ENCODE measurements around the gene KRTAP1-5.
"Not testable (repeated sequence)": the region's sequence is repeated elsewhere in the genome, so short reads cannot be mapped to it uniquely, and the experiment has no call there.

KRTAP1-5 gene, protein sequence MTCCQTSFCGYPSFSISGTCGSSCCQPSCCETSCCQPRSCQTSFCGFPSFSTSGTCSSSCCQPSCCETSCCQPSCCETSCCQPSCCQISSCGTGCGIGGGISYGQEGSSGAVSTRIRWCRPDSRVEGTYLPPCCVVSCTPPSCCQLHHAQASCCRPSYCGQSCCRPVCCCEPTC
- 0 reads per million in 2 donors for total RNA-seq

DNA sequence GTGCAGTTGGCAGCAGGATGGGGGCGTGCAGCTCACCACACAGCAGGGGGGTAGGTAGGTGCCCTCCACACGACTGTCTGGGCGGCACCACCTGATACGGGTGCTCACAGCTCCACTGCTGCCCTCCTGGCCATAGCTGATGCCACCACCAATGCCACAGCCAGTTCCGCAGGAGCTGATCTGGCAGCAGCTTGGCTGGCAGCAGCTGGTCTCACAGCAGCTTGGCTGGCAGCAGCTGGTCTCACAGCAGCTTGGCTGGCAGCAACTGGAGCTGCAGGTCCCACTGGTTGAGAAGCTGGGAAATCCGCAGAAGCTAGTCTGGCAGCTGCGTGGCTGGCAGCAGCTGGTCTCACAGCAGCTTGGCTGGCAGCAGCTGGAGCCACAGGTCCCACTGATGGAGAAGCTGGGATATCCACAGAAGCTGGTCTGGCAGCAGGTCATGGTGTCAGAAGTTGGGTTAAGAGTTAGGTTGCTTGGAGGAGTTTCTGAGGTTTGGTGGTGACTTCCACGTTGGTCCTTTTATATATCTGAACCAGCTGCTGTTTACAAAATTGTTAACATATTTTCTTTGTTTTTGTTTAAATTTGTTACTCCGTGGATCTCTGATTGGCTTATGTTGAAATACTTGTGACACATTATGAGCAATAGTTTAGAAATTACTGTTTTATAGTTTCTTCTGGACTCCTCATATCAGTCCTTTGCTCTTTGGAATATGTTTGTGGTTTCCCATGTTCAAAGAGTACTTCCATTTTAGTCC is at the start of gene KRTAP1-5:
TSS of gene KRTAP1-5 (minus strand) at position 494 of the 757 bp plus-strand sequence. CDS start at position 441, 53 bp downstream.
- DNase-seq = no peak

GRCh38 chr17:41076788-41077187 is 49.8 kb upstream of the KRTAP1-5 start:
- DNase-seq = no peak

- DNase-seq = no peak
These were observed 46.7 kb upstream of the KRTAP1-5 start for GRCh38 chr17:41073676-41074075.

DNA sequence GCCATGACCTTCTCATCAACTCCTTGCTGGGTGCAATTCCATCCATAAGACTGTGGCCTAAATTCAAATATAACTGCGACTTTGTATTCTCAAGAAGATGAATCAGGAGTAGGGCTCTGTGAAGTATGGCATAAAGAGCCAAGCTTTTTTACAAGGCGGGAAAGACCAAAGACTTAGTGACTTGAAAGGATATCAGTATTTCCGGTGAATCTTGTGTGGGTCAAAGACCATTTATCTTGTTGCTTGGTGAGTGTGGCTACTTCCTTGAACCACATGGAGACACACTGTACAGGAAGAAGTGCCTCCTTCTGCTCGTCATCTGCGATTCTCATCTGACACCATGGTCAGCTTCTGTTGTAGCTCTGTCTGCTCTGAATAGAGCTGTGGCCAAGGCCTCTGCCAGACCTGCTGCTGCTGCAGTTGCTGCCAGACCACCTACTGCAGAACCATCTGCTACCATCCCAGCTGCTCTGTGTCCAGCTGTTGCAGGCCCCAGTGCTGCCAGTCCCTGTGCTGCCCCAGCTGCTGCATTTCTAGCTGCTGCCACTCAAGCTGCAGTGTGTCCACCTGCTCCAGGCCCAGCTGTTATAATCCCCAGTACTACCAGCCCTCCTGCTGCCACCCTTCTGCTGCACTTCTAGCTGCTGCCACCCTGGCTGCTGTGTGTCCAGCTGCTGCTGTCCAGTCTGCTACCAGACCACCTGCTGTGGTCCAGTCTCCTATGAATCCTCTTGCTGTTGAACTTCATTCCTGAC is 44.8 kb upstream of the KRTAP1-5 start:
- DNase-seq = no peak

DNA sequence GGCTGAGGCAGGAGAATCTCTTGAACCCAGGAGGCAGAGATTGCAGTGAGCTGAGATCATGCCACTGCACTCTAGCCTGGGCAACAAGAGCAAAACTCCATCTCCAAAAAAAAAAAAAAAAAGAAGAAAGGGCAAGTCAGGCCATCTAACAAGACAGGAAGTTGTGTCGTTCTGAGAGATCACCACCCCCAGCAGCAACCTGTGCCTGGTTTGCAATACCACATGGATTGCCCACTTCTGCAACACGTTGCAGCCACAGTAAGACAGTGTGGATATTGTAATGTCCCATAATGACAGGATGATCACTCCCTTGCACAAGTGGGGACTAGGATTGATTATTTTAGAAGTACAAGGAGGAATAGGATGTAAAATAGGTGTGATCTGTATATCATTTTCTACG is 42.0 kb upstream of the KRTAP1-5 start:
- DNase-seq = no peak

DNA sequence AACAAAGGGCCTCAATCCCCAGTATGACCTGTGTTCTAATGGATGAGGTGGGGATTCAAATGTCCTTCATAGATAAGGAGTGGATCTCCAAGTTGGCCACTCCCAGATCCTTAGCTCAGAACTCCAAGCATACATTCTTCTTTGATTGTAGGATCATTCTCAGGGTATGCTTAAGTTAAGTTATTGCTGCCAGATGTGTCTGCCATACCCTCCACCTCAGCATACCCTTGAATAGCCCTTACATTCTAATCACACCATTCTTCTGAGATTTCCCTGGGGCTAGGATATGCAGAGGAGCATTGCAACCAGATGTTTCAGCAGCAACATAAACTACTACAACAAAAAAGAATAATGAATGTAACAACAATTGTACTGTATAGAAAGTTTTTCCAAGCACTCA is 40.3 kb upstream of the KRTAP1-5 start:
- no peak for DNase-seq

- no peak for DNase-seq
These were observed 39.0 kb upstream of the KRTAP1-5 start, which contains the start of gene KRTAP2-4 for GRCh38 chr17:41065829-41066624. KRTAP2-4 (minus strand) TSS chr17:41065879; CDS start chr17:41065845, 34 bp downstream.

DNA sequence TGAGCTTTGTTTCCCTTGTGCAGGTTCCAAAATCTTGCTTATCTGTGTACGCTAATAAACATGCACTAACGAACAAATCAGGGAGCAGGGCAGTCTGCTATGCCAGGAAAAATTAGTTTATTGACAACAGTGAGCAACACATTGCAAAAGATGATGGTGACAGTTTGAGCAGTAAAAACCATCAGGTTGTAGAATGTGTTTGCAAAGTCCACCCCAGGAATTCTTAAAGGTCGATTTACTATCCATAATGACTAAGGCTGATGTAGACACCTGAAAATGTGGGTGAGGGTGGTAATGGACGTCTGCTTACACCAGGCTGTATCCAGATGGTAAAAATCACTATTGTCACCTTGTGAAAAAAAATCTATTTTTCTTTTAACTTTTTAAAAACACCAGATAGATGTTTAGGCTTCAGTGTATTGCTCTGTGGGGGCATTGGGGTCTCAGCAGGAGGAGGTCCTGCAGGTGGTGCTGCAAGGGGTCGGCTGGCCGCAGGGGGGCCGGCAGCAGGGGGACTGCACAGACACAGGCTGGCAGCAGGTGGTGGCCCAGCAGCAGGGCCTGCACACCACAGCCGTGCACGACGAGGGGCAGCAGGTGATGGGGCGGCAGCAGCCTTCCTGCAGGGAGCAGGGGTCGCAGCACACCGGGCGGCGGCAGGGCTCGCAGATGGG is 38.1 kb upstream of the KRTAP1-5 start:
- not testable (repeated sequence) for DNase-seq

DNA sequence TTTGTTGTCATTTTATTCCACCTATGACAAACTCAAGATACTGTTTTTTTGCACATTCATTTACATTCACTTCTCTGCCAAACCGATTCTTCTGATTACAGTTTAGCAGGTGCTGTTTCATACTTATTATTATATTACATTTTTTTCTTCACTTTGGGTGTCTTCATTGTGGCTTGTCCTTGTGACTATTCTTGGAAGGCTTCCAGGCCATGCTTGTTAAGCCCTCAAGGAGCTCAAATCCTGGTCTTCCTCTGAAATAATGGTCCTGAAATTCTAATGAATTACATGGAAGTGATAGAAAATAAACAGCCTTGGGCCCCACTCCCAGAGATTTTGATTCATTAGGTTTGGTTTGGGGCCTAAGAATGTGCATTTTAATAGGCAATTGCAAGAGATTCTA is 37.3 kb upstream of the KRTAP1-5 start:
- no peak for DNase-seq

- DNase-seq = no peak
These were observed 36.4 kb upstream of the KRTAP1-5 start for GRCh38 chr17:41063449-41063848.

GRCh38 chr17:41061964-41062363 is 35.0 kb upstream of the KRTAP1-5 start:
- no peak for DNase-seq

DNA sequence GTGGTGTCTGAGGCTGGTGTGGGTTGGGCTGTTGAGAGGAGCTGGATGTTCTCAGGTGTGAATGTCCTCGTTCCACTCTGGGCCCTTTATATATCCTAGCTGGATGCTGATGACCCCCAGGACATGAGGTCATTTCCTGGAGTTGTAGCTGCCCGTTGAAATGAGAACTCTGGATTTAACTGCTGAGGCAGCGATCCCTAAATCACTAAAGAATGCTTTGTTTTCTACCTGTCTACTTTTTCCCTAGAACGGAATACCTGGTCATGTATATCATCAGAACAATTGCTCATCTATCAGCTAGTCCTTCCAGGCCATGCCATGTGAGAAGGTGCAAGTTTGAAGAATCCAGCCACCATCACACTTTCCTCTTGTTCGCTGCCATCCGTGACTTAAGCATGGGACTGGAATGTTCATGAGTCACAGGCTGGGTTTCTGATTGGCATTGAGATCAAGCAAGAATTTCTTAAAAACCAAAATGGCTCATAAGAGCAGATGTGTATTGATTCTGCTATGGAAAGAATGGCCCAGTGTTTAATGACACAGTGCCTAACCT is 33.1 kb upstream of the KRTAP1-5 start, which contains the start of gene KRTAP2-3:
TSS of gene KRTAP2-3 (minus strand) at position 63 of the 553 bp plus-strand sequence. CDS start 64 bp downstream, outside the sequence.
- DNase-seq = no peak

DNA sequence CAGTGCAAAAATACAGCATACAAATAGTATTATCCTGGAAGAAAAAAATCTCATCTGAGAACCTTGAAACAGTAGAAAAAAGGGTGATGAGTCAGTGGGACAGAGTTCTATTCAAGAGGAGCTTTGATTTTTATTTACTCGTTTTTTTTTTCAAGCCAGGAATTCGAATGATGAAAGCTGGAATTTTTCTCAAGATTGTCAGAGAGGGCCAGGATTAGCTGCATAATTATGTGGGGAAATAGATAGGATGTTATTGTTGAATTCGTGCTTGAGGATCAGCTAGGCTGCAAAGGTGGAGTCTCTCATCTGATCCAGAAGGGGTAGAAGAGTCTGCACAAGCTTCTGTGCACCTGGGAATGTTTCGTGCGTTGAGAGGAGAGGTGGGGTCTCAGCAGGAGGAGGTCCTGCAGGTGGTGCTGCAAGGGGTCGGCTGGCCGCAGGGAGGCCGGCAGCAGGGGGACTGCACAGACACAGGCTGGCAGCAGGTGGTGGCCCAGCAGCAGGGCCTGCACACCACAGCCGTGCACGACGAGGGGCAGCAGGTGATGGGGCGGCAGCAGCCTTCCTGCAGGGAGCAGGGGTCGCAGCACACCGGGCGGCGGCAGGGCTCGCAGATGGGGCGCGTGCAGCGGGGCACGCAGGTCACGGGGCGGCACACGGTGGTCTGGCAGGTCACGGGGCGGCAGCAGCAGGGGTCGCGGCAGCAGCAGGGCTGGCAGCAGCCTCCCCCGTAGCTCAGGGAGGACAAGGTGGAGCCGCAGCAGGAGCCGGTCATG is 32.5 kb upstream of the KRTAP1-5 start:
- not testable (repeated sequence) for DNase-seq

DNA sequence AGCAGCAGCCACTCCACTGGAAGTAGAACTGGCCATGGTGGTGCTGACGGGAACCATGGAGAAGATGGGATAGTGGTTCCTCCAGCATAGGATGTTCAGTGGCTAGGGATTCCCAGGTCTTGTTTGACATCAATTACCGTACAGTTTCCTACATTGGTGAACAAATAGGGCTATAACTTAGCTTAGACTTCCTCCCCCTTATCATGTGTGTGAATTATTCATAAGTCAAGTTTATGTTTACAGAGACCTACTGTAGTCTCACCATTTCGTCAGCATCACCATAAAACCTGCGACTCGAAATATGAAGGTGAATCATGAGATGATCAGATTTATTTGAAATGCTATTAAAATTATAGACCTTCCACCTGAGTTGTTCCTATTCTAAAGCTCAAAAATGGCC is 31.7 kb upstream of the KRTAP1-5 start:
- no peak for DNase-seq

- DNase-seq = no peak
These were observed 30.5 kb upstream of the KRTAP1-5 start for GRCh38 chr17:41057547-41057946.

DNA sequence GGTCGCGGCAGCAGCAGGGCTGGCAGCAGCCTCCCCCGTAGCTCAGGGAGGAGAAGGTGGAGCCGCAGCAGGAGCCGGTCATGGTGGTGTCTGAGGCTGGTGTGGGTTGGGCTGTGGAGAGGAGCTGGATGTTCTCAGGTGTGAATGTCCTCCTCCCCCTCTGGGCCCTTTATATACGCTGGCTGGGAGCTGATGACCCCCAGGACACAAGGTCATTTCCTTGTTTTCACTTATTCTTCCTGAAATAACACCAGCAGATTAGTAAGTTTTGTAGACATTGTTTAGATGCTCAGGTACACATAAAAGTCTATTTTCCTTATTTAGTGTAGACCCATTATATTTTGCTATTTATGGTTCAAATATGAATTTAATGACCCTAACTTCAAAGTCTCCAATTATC is 28.1 kb upstream of the KRTAP1-5 start, which contains the start of gene KRTAP2-2:
TSS of gene KRTAP2-2 (minus strand) at position 101 of the 400 bp plus-strand sequence. CDS start at position 82, 19 bp downstream.
- DNase-seq = not testable (repeated sequence)

DNA sequence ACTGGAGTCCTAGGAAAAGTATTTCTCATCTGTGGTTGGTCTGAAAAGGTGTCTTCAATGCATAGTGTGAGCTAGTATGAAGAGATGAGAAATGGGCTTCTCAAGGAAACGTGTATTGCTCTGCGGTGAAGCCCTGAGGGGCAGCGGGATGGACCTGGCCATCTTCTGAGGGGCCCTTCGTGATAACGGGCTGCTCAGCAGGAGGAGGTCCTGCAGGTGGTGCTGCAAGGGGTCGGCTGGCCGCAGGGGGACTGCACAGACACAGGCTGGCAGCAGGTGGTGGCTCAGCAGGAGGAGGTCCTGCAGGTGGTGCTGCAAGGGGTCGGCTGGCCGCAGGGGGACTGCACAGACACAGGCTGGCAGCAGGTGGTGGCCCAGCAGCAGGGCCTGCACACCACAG is 27.5 kb upstream of the KRTAP1-5 start:
- not testable (repeated sequence) for DNase-seq

- DNase-seq = no peak
These were observed 27.0 kb upstream of the KRTAP1-5 start for GRCh38 chr17:41054025-41054424.

DNA sequence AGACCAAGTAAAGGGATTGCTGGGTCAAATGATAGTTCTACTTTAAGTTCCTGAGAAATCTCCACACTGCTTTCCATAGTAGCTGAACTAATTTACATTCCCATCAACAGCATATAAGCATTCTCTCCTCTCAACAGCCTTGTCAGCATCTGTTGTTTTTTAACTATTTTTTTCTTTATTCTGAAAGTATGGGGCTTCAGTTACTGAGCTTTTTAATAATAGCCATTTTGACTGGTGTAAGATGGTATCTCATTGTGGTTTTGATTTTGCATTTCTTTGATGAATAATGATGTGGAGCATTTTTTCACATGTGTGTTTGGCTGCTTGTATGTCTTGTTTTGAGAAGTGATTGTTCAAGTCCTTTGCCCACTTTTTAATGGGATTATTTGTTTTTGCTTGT is 25.6 kb upstream of the KRTAP1-5 start:
- DNase-seq = no peak

- no peak for DNase-seq
These were observed 22.1 kb upstream of the KRTAP1-5 start for GRCh38 chr17:41049110-41049509.

- DNase-seq = no peak
These were observed 21.4 kb upstream of the KRTAP1-5 start for GRCh38 chr17:41048441-41048840.

Data from activated gamma-delta T cell (primary cell).